HT1080 (cell line): Measurements from ENCODE around the gene NRSN1. TPM values are rescaled to one million over a fixed set of nuclear protein-coding genes. Genes with fewer than 3 reads are reported as not detected.
A peak's percentile ranks its signal among the peaks of the same experiment; 100 is the strongest.

Source experiments
- DNase-seq: peaks from one replicate; pipeline ENCODE4 v3.0.0-alpha.2; 2015; ENCODE audit warnings: low read depth
- polyA plus RNA-seq, 2 experiments: library from polyadenylated mRNA; depleted of rRNA; stranded (reverse); fragments of >200 nt; gene quantifications; 2 replicates each; pipeline ENCODE4 v1.2.3, GENCODE V29; 2015
- total RNA-seq: library from RNA; depleted of rRNA; stranded (reverse); fragments of >200 nt; shearing (Covaris generic); gene quantifications from 2 replicates; pipeline ENCODE4 v1.2.3, GENCODE V29; 2014; rRNA removed

Gene NRSN1
- not detected in 2 replicates for total RNA-seq
- not detected in 2 replicates for polyA plus RNA-seq (2015; cell fraction: cytosol; rRNA removed)
- polyA plus RNA-seq (2015; cell fraction: nucleus; rRNA removed): not detected in 2 replicates

DNA sequence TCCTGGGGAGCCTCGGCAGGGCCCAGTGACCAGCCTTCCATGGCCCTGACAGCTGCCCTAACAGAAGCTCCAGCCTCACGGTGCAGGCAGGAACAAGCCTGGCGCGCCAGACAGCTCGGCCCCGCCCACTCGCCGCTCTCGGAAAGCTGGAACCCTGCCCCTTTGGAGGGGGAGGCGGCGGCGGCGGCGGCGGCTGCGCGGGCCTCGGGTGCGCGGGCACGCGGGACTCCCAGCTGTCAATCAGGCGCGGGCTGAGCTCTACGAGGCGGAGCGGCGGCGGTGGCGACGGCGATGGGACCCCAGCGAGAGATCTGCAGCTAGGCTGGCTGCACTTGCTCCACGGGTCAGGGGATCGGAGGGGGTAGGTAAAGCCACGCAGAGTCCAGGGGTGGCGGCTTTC lies at the start of gene NRSN1:
Gene NRSN1, plus strand, starts transcription at position 236 of the 400 bp plus-strand sequence. CDS start 8,113 bp downstream, outside the sequence.
- DNase-seq: no peak

GRCh38 chr6:24078200-24078599 lies 47.8 kb upstream of the NRSN1 start:
- DNase-seq: peak; percentile 30

- DNase-seq: no peak
Observed at GRCh38 chr6:24079076-24079475, 46.9 kb upstream of the NRSN1 start.

DNA sequence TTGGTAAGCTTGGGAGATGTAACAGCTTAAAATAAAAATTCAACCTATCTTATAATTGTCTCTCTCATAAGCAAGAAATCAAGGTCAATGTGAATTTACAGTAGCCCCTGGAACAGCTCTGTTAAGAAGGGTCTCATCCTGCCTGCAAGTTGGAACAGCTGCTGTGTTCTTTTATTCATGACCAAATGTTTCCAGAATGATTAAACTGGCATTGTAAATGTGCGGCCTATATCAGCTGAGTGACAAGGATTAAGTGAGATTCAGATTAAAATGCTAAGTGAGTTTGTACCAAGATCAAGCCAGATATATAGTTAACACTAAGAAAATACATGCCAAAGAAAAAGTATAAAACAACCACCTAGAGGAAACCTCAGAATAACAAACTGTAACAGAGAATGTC lies 45.3 kb upstream of the NRSN1 start:
- no peak for DNase-seq

DNA sequence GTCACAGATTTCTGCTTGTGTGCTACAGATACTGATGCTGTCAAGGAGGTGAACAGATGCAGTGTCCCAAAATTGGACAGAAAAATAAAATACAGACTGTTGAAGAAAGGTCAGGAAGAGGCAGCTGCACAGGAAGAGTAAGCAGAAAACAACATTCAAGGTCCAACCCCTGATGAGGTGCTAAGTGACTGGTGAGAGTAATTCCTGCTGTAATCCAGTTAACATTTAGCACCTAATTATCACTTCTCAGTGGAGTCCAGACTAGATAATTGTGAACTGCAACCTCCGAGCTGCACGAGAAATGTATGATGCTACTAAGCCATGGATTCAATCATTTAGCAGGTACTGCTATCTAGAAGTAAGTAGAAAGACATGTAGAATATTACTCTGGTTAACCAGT lies 36.3 kb upstream of the NRSN1 start:
- no peak for DNase-seq

- no peak for DNase-seq
Observed at GRCh38 chr6:24092407-24092806, 33.6 kb upstream of the NRSN1 start.

GRCh38 chr6:24093381-24093780 lies 32.6 kb upstream of the NRSN1 start:
- no peak for DNase-seq

DNA sequence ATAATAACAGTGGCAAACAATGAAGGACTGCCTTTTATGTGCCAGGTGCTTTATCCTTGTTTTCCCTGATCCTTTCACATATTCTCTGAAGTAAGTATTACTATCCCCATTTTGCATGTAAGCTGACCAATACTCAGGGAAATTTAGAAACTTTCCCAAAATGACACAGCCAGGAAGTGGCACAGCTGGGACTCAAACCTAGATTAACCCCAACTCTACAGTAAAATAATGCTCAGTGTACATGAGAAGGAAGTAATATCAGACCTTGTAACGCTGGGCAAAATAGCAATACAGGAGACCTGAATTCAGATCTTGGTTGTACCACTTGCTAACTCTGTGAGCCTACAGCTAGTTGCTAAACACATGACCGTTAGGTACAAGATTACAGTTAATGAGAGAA lies 26.8 kb upstream of the NRSN1 start:
- no peak for DNase-seq

DNA sequence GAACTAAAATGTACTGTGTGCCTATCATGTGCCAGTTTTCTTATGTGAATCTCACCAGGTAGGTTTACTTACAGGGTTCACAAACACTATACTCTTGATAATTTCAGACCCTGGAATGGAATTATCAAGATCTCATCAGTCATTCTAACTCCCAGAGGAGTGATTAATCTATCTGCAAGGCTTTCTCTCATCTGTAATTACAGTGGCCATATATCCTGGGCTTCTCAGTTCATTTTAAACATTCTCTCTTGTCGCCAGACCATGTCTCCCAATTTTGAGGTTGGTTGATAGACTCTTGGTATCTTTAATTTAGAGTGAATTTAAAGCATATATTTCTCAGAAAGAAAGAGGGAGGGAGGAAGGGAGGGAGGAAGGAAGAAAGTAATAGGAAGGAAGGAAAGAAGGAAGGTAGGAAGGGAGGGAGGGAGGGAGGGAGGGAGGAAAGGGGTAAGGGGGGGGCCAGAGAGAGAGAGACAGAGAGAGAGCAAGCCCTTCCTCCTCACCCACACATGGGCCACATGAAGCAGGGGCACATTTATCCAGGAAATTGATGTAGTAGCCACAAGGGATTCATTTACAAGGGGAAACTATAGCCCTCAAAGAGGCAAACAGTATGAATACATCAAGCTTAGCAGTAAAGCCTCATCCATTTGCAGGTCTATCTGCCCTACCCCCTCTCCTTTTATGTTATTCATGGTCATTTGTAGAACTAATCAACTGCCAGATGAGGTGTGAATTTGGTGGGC lies 25.8 kb upstream of the NRSN1 start:
- DNase-seq: no peak

DNA sequence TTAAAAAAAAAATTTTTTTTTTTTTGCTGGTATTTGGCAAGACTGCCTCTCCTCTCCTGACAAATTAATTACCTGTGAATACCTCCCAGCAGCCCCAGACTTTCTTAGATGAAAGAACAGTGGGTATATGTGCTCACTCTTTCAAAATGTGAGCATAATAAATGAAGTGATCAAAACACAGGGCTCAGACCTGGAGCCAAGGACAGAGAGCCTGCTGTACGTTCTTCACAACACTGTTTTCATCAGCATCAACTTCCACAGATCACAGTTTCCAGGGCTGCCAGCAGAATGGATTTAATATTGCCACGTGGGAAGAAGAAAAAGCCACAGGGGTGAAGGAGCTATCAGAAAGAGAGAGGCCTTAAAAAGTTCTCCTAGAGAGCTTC lies 25.3 kb upstream of the NRSN1 start:
- no peak for DNase-seq

DNA sequence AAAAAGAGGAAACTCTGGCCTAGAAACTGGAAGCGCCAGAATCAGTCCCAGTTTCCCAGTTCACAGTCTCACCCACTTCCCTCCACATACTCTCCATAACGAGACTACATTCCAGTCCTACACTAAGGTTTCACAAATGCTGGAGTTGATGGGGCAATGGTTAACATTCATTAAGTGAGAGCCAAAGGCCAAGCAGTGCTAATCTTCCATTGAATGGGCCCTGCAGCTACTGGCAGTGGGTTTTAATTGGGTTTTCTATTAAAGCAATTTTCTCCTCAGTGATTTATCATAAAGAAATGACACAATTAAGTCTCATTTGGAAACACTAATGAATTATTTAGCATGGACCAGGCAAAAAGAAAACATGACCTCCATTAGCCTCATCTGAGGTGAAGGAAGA lies 20.8 kb upstream of the NRSN1 start:
- DNase-seq: no peak

- DNase-seq: no peak
Observed at GRCh38 chr6:24106291-24106690, 19.7 kb upstream of the NRSN1 start.

- no peak for DNase-seq
Observed at GRCh38 chr6:24107294-24107693, 18.7 kb upstream of the NRSN1 start.

DNA sequence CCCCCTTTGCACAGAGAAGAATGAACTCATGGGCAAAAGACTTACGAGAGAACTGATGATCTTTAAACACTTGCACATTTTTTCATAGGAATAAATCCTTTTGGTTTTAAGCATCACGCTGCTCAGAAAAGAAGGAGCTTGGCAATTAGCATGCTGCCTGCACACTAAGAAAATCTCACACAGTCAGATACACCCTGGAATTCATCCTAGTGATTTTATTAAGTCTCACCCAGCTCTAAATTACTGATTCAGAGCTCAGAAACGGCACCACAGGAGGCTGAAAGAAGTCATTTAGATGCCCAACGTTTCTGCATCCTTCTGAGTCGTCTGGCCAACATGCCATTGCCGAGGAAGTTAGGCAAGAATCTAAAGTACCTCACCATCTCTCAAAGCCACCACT lies 18.0 kb upstream of the NRSN1 start:
- DNase-seq: no peak

DNA sequence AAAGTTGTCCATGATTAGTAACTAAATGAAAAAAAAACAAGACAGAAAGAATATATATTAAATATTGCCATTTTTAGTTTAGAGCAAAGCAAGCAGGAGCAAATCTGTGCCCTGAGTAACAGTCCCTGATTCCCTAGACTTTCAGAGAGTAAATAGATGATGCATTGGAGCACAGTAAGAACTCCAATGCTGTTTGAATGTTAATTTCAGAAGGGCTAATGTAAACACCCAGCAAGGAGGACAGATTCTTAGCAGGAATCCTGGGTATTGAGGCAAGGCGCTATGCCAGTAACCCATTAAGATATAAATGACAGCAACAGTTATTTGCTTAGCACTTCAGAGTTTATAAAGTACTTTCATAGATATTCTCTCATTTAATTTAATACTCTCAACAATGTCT lies 15.6 kb upstream of the NRSN1 start:
- no peak for DNase-seq

DNA sequence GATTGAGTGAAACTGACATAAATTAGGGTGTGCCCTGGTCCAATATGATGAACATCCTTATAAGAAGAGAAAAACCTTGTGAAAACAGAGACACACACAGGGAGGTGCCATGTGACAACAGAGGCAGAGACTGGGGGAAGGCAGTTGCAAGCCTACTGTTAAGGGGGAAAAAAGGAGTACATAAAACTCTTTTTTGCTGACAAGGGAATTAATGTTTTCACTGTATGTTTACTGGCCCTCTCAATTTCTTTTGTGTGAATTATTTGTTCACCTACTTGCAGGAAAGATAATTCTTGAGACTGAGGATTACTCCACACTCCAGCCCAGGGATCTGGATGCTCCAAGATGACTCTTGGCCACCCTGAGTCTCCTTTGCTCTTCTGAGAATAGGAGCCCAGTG lies 12.1 kb upstream of the NRSN1 start:
- no peak for DNase-seq

DNA sequence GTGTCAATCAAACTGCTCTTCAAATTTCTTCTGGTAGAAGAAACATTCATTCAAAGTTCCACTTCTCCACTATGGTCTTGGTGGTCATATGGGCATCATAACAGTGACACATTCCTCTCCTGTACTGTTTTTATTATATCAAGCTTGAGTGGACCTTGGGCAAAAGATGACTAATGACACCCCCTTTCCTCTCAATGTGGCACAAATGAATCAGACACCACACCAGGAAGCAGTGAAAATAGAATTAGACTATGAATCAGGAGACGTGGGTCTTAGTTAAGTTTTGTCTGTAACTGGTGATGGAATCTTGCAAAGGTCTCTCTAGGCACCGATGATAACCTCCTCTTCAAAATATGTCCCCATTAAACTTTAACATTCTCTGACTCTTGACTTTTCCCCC lies 9.0 kb upstream of the NRSN1 start:
- DNase-seq: peak; percentile 38

GRCh38 chr6:24122139-24122538 lies 3.9 kb upstream of the NRSN1 start:
- no peak for DNase-seq

DNA sequence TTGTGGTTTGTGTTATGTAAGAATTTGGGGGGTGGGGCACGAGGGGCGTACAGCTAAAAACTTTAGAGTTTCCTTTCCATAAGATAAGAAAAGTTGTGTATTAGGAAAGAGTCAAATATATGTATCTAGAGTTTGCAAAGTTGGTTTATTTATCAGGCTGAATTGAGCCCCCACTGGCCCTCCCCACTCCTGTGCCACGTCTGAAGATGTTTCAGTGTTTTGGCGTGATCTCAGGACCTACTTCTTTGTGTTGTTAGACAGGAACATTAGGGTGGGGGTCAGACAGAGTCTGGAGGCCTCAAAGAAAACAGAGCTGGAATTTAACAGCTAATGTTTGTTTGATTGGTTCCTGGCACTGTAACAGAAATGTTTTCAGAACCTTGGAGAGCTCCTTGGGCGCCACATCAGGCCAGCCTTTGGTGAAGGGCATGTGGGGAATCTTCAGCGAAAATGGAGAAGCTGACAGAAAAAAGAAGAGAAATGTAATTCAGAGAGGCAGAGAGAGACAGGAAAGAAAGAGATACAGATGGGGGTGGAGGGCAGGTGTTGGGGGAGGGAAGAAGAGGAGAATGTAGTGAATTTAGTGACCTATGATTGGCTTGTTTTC lies 674 bp downstream of the NRSN1 start:
- DNase-seq: peak; percentile 45

GRCh38 chr6:24127316-24127715 lies 1.3 kb downstream of the NRSN1 start:
- DNase-seq: no peak

GRCh38 chr6:24131751-24132150 lies 5.7 kb downstream of the NRSN1 start:
- no peak for DNase-seq

DNA sequence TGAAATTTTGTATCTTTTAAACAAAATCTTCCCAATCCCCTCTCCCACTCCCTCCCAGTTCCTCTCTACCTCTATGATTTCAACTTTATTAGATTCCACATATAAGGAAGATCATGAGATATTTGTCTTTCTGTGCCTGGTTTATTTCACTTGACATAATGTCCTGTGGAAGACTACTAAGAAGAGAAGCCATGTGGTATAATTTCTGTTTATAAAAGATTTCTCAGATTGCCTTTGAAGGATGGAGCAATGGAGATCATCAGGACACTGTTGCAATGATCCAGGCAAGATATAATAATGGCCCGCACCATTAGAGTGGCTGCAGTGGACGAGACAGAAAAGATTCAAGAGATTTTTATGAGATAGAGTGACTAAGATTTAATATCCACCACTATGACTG lies 13.1 kb downstream of the NRSN1 start:
- DNase-seq: no peak

DNA sequence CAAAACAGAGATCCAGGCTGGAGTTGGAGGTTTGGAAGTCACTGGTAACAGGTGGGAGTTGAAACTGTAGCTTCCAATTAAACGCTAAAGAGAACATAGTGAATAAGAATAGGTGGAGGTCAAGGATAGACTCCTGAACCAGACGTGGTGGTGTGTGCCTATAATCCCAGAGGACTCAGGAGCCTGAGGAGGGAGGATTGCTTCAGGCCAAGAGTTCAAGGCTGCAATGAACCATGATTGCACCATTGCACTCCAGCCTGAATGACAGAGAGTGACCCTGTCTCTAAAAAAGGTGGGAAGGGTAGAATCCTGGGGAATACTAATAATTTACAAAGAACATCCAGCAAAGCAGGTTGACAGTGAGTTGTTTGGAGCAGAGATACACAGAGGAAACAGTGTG lies 13.6 kb downstream of the NRSN1 start:
- DNase-seq: no peak
